ENCODE results near the gene CCDC7. TPM values are rescaled to one million over a fixed set of nuclear protein-coding genes. Genes with fewer than 3 reads are reported as not detected.

CCDC7 gene
- total and polyA plus RNA-seq, 2 experiments from 2014 or later = 2.0 to 10.0 TPM

- no peak for TF ChIP-seq EZH2phosphoT487 (IDR thresholded peaks at IDR 0.05; ENCODE audit: low read depth, severe bottlenecking, unreplicated experiment)
- no peak for TF ChIP-seq EZH2 (IDR thresholded peaks at IDR 0.05; ENCODE audit: borderline replicate concordance)
- no peak for TF ChIP-seq CTCF (IDR thresholded peaks at IDR 0.05; ENCODE audit: poor library complexity)
- Histone ChIP-seq H3K27me3 (no peaks in the 10 kb centered on the region), H3K36me3 (replicated peaks; ENCODE audit: insufficient read depth, low read depth) (no peaks in the 10 kb centered on the region), H3K79me2 (no peaks in the 10 kb centered on the region), H3K4me3 (no peak overlapping the region), H3K9me3 (ENCODE audit: low read depth) (no peaks in the 10 kb centered on the region), H3K4me2 (no peak overlapping the region), H3K9me2 (replicated peaks; ENCODE audit: insufficient read depth) (no peaks in the 10 kb centered on the region), H2AFZ (no peak overlapping the region), H3K27ac (no peak overlapping the region), H4K20me1 (ENCODE audit: insufficient read depth, poor library complexity, severe bottlenecking) (no peaks in the 10 kb centered on the region), H3K4me1 (ENCODE audit: insufficient read depth) (peaks cover 15% of the 10 kb centered on the region)
- DNase-seq (ENCODE audit: low spot score) = no peak
- WGBS (ENCODE audit: low lambda C conversion rate, missing lambda C conversion rate) = 97% methylated on average over 8 of the region's 8 CpGs
Observed at GRCh38 chr10:32410569-32410968, 35.4 kb upstream of the CCDC7 start.

GRCh38 chr10:32411797-32412498 lies 34.0 kb upstream of the CCDC7 start:
- DNase-seq (ENCODE audit: low spot score) = no peak
- H3K79me2 ChIP-seq = no peaks in the 10 kb centered on the region
- H3K4me2 ChIP-seq = no peak overlapping the region
- no peaks in the 10 kb centered on the region for H3K36me3 ChIP-seq (replicated peaks; ENCODE audit: insufficient read depth, low read depth)
- no peak for TF ChIP-seq EZH2 (IDR thresholded peaks at IDR 0.05; ENCODE audit: borderline replicate concordance)
- TF ChIP-seq CTCF (IDR thresholded peaks at IDR 0.05; ENCODE audit: poor library complexity) = no peak
- TF ChIP-seq EZH2phosphoT487 (IDR thresholded peaks at IDR 0.05; ENCODE audit: low read depth, severe bottlenecking, unreplicated experiment) = no peak
- no peak overlapping the region for H3K27ac ChIP-seq
- H3K4me1 ChIP-seq (ENCODE audit: insufficient read depth) = peaks cover 15% of the 10 kb centered on the region
- no peak overlapping the region for H2AFZ ChIP-seq
- no peak overlapping the region for H3K4me3 ChIP-seq
- H3K9me3 ChIP-seq (ENCODE audit: low read depth) = no peaks in the 10 kb centered on the region
- no peaks in the 10 kb centered on the region for H4K20me1 ChIP-seq (ENCODE audit: insufficient read depth, poor library complexity, severe bottlenecking)
- H3K9me2 ChIP-seq (replicated peaks; ENCODE audit: insufficient read depth) = no peaks in the 10 kb centered on the region
- 74% methylated on average over 2 of the region's 2 CpGs for WGBS (ENCODE audit: low lambda C conversion rate, missing lambda C conversion rate)
- no peaks in the 10 kb centered on the region for H3K27me3 ChIP-seq

GRCh38 chr10:32412499-32412853 lies 33.5 kb upstream of the CCDC7 start:
- 49% methylated on average over 2 of the region's 2 CpGs for WGBS (ENCODE audit: low lambda C conversion rate, missing lambda C conversion rate)
- Histone ChIP-seq H3K27ac (no peak overlapping the region), H3K4me3 (no peak overlapping the region), H3K27me3 (no peaks in the 10 kb centered on the region), H3K4me2 (no peak overlapping the region), H4K20me1 (ENCODE audit: insufficient read depth, poor library complexity, severe bottlenecking) (no peaks in the 10 kb centered on the region), H3K4me1 (ENCODE audit: insufficient read depth) (peaks cover 19% of the 10 kb centered on the region), H3K9me3 (ENCODE audit: low read depth) (no peaks in the 10 kb centered on the region), H3K36me3 (replicated peaks; ENCODE audit: insufficient read depth, low read depth) (no peaks in the 10 kb centered on the region), H3K9me2 (replicated peaks; ENCODE audit: insufficient read depth) (no peaks in the 10 kb centered on the region), H3K79me2 (no peaks in the 10 kb centered on the region), H2AFZ (no peak overlapping the region)
- TF ChIP-seq CTCF (IDR thresholded peaks at IDR 0.05; ENCODE audit: poor library complexity) (no peak), EZH2phosphoT487 (IDR thresholded peaks at IDR 0.05; ENCODE audit: low read depth, severe bottlenecking, unreplicated experiment) (no peak), EZH2 (IDR thresholded peaks at IDR 0.05; ENCODE audit: borderline replicate concordance) (no peak)
- DNase-seq (ENCODE audit: low spot score) = no peak
